ENCODE data around the gene NOC2L. TPM values are rescaled to one million over a fixed set of nuclear protein-coding genes. Genes with fewer than 3 reads are reported as not detected.

NOC2L gene
- 65.5 TPM for total RNA-seq
- polyA plus RNA-seq (ENCODE audit: insufficient read depth, low read depth, low replicate concordance), result 42.4 TPM
- long read RNA-seq, donor 1, partial matches to known transcripts, result 0 of 7 reads
- long read RNA-seq, donor 1, other reads (novel, unspliced or antisense), result 0 of 7 reads
- long read RNA-seq, donor 2, partial matches to known transcripts, result 0 of 4 reads
- long read RNA-seq, donor 2, other reads (novel, unspliced or antisense), result 0 of 4 reads
- long read RNA-seq, donor 3, transcript NOC2L-202 (2 exons, 878 nt), result major isoform, 5 of 6 reads
- long read RNA-seq, donor 3, partial matches to known transcripts, result 0 of 6 reads
- long read RNA-seq, donor 3, other reads (novel, unspliced or antisense), result 0 of 6 reads
- long read RNA-seq, donor 4, partial matches to known transcripts, result 93 of 108 reads
- long read RNA-seq, donor 4, other reads (novel, unspliced or antisense), result 12 of 108 reads
- long read RNA-seq, donor 5, result 0 reads
- long read RNA-seq, donor 6, result 0 reads
- long read RNA-seq, donor 7, transcript NOC2L-202 (2 exons, 878 nt), result minor isoform, 6 of 194 reads
- long read RNA-seq, donor 7, transcript NOC2L-201 (19 exons, 2,790 nt), result major isoform, 69 of 194 reads
- long read RNA-seq, donor 7, partial matches to known transcripts, result 38 of 194 reads
- long read RNA-seq, donor 7, other reads (novel, unspliced or antisense), result 81 of 194 reads
- long read RNA-seq, donor 8, partial matches to known transcripts, result 0 of 1 reads
- long read RNA-seq, donor 8, other reads (novel, unspliced or antisense), result 0 of 1 reads
- long read RNA-seq, donor 9, partial matches to known transcripts, result 5 of 8 reads
- long read RNA-seq, donor 9, other reads (novel, unspliced or antisense), result 0 of 8 reads
- long read RNA-seq, donor 10, partial matches to known transcripts, result 0 of 7 reads
- long read RNA-seq, donor 10, other reads (novel, unspliced or antisense), result 0 of 7 reads

GRCh38 chr1:958823-959730, at the start of gene NOC2L:
Gene NOC2L (minus strand): TSS chr1:959256. CDS start chr1:959240, 16 bp downstream.
- H3K27ac ChIP-seq (ENCODE audit: low read depth in 2 of 2, low read length in 2 of 2), result no peak within 1 kb of the TSS
- DNase-seq (peak; percentile 92 to 98 (median 96)), FAIRE-seq (no peak)
- H3K36me3 ChIP-seq (ENCODE audit: control insufficient read depth in 2 of 3, insufficient read depth in 3 of 3, low read length in 3 of 3), result peaks cover 0 to 11% (median 3%) of the 10 kb centered on the region in 3 donors
- no peaks in the 10 kb centered on the region for H3K9me3 ChIP-seq (ENCODE audit: control insufficient read depth in 2 of 3, insufficient read depth in 1 of 3, low read length in 3 of 3)
- peaks cover 0 to 8% (median 3%) of the 10 kb centered on the region in 3 donors for H3K4me1 ChIP-seq (ENCODE audit: control insufficient read depth in 2 of 3, insufficient read depth in 2 of 3, low read depth in 1 of 3, low read length in 3 of 3)
- TF ChIP-seq CTCF (IDR thresholded peaks at IDR 0.05; ENCODE audit: borderline replicate concordance, extremely low read depth, insufficient read depth), result peak; percentile 3
- no peaks in the 10 kb centered on the region for H3K27me3 ChIP-seq (ENCODE audit: control insufficient read depth, insufficient read depth, low read length)
- peak within 1 kb of the TSS; percentile 58 to 85 (median 85) for H3K9ac ChIP-seq (ENCODE audit: low read length in 3 of 3)
- intact Hi-C loops (cut with DNase I), result no loop called here
- H3K4me3 ChIP-seq (ENCODE audit: low read length in 3 of 3), result peak within 1 kb of the TSS; percentile 72 to 96 (median 78)

- H3K9ac ChIP-seq (ENCODE audit: low read length in 3 of 3), result no peak overlapping the region
- DNase-seq (peak in 2 of 5 donors; percentile 60 to 66), FAIRE-seq (no peak)
- H3K9me3 ChIP-seq (ENCODE audit: control insufficient read depth in 2 of 3, insufficient read depth in 1 of 3, low read length in 3 of 3), result no peaks in the 10 kb centered on the region
- no peak for TF ChIP-seq CTCF (IDR thresholded peaks at IDR 0.05; ENCODE audit: borderline replicate concordance, extremely low read depth, insufficient read depth)
- H3K4me3 ChIP-seq (ENCODE audit: low read length in 3 of 3), result no peak overlapping the region
- intact Hi-C loops (cut with DNase I), result no loop called here
- H3K36me3 ChIP-seq (ENCODE audit: control insufficient read depth in 2 of 3, insufficient read depth in 3 of 3, low read length in 3 of 3), result no peaks in the 10 kb centered on the region
- no peaks in the 10 kb centered on the region for H3K27me3 ChIP-seq (ENCODE audit: control insufficient read depth, insufficient read depth, low read length)
- peaks cover 0 to 14% (median 4%) of the 10 kb centered on the region in 3 donors for H3K4me1 ChIP-seq (ENCODE audit: control insufficient read depth in 2 of 3, insufficient read depth in 2 of 3, low read depth in 1 of 3, low read length in 3 of 3)
- H3K27ac ChIP-seq (ENCODE audit: low read depth in 2 of 2, low read length in 2 of 2), result no peak overlapping the region
Observed at GRCh38 chr1:1006305-1007159, 47.5 kb upstream of the NOC2L start.
